Omental fat pad (tissue), 4 donors: Measurements from ENCODE around the gene HOXA9. TPM values are rescaled to one million over a fixed set of nuclear protein-coding genes. Genes with fewer than 3 reads are reported as not detected.

Source experiments
- ATAC-seq: fragments of 150-250 bp; one replicate; pipeline ENCODE4 v1.9.1; 2016; ENCODE audit warnings: mild to moderate bottlenecking, moderate library complexity; ENCODE audit not compliant: low FRiP score
- DNase-seq: peaks from one replicate; pipeline ENCODE4 v3.0.0-alpha.2; 2019; ENCODE audit warnings: low spot score
- CTCF ChIP-seq, 3 donors: fragments of 450-650 bp; IDR thresholded peaks; one replicate each; pipeline ENCODE4 v1.5.1; 2016 to 2017; ENCODE audit warnings: antibody characterized with exemption in 3 of 3, mild to moderate bottlenecking in 3 of 3, moderate library complexity in 2 of 3
- total RNA-seq, 4 donors: library from RNA; depleted of rRNA; stranded (reverse); fragments of >200 nt; gene quantifications; one replicate each; pipeline ENCODE4 v1.1.0, GENCODE V29; 2016

HOXA9 gene
- total RNA-seq, 4 donors from 2014 or later: 0.19 to 2.4 (median 1.0) TPM; not detected in 1

- TF ChIP-seq CTCF (IDR thresholded peaks at IDR 0.05): no peak
- DNase-seq (no peak), ATAC-seq (no peak)
These were observed 37.3 kb downstream of the HOXA9 start for GRCh38 chr7:27128034-27128433.

GRCh38 chr7:27126596-27127327, 38.6 kb downstream of the HOXA9 start:
- DNase-seq (no peak), ATAC-seq (no peak)
- TF ChIP-seq CTCF (IDR thresholded peaks at IDR 0.05): no peak

GRCh38 chr7:27125986-27126394, 39.3 kb downstream of the HOXA9 start:
- TF ChIP-seq CTCF (IDR thresholded peaks at IDR 0.05): no peak
- DNase-seq: no peak
- no peak for ATAC-seq

- TF ChIP-seq CTCF (IDR thresholded peaks at IDR 0.05): no peak
- DNase-seq (peak; percentile 18), ATAC-seq (no peak)
These were observed 40.2 kb downstream of the HOXA9 start for GRCh38 chr7:27124902-27125689.

- ATAC-seq (peak; percentile 81), DNase-seq (peak; percentile 22)
- TF ChIP-seq CTCF (IDR thresholded peaks at IDR 0.05): no peak
These were observed 41.0 kb downstream of the HOXA9 start for GRCh38 chr7:27124096-27124901.

GRCh38 chr7:27123477-27124053, 41.8 kb downstream of the HOXA9 start:
- DNase-seq (no peak), ATAC-seq (no peak)
- TF ChIP-seq CTCF (IDR thresholded peaks at IDR 0.05): no peak
